ENCODE measurements around the gene SHLD2.

Gene SHLD2

GRCh38 chr10:87058171-87058570 lies 36.8 kb upstream of the SHLD2 start:
- no peak for TF ChIP-seq CTCF (IDR thresholded peaks at IDR 0.05; ENCODE audit: insufficient read depth, low read length, missing control alignments)
- ChIA-PET CTCF (no interaction called here), POLR2A (no interaction called here)
- no peak overlapping the region for H3K4me3 ChIP-seq (ENCODE audit: low read depth, low read length)
- no peak for DNase-seq (ENCODE audit: low read depth, low spot score)

GRCh38 chr10:87059401-87059800 lies 35.6 kb upstream of the SHLD2 start:
- ChIA-PET POLR2A (no interaction called here), CTCF (no interaction called here)
- no peak overlapping the region for H3K4me3 ChIP-seq (ENCODE audit: low read depth, low read length)
- no peak for DNase-seq (ENCODE audit: low read depth, low spot score)
- TF ChIP-seq CTCF (IDR thresholded peaks at IDR 0.05; ENCODE audit: insufficient read depth, low read length, missing control alignments): no peak

GRCh38 chr10:87060280-87060928 lies 34.6 kb upstream of the SHLD2 start:
- no peak for TF ChIP-seq CTCF (IDR thresholded peaks at IDR 0.05; ENCODE audit: insufficient read depth, low read length, missing control alignments)
- ChIA-PET POLR2A (no interaction called here), CTCF (no interaction called here)
- no peak for DNase-seq (ENCODE audit: low read depth, low spot score)
- H3K4me3 ChIP-seq (ENCODE audit: low read depth, low read length): no peak overlapping the region

- no peak for DNase-seq (ENCODE audit: low read depth, low spot score)
- ChIA-PET CTCF (no interaction called here), POLR2A (no interaction called here)
- no peak for TF ChIP-seq CTCF (IDR thresholded peaks at IDR 0.05; ENCODE audit: insufficient read depth, low read length, missing control alignments)
- H3K4me3 ChIP-seq (ENCODE audit: low read depth, low read length): no peak overlapping the region
Measured at GRCh38 chr10:87064651-87065050, 30.4 kb upstream of the SHLD2 start.

- CTCF ChIA-PET: no interaction called here
- no peak overlapping the region for H3K4me3 ChIP-seq (ENCODE audit: low read depth, low read length)
- DNase-seq (ENCODE audit: low read depth, low spot score): no peak
- TF ChIP-seq CTCF (IDR thresholded peaks at IDR 0.05; ENCODE audit: insufficient read depth, low read length, missing control alignments): no peak
- POLR2A ChIA-PET: no interaction called here
Measured at GRCh38 chr10:87066178-87066577, 28.8 kb upstream of the SHLD2 start.

GRCh38 chr10:87066865-87067264 lies 28.1 kb upstream of the SHLD2 start:
- POLR2A ChIA-PET: no interaction called here
- CTCF ChIA-PET: no interaction called here
- no peak for TF ChIP-seq CTCF (IDR thresholded peaks at IDR 0.05; ENCODE audit: insufficient read depth, low read length, missing control alignments)
- no peak overlapping the region for H3K4me3 ChIP-seq (ENCODE audit: low read depth, low read length)
- no peak for DNase-seq (ENCODE audit: low read depth, low spot score)
